HG02852 (cell line): Measurements from ENCODE around the gene UBASH3A.

ENCODE experiments used
- ATAC-seq: cut with Tn5 transposase; IDR thresholded peaks from one replicate; pipeline ENCODE4 v1.9.1; 2021; ENCODE audit warnings: mild to moderate bottlenecking, moderate library complexity; ENCODE audit not compliant: unreplicated experiment

Gene UBASH3A

DNA sequence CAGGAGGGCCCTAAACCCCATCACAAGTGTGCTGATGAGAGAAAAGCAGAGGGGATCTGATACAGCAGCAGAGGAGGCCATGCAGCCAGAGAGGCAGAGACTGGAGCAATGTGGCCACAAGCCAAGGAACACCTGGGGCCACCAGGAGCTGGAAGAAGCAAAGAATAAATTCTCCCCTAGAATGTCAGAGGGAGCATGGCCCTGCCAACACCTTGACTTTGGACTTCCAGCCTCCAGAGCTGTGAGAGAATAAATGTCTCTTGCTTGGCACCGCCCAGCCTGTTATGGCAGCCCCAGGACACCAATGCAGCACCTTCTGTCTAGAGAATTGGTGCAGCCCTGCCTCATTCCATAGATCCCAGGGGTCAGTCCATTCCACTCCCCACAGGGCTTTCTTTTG is 25.3 kb downstream of the UBASH3A start:
- no peak for ATAC-seq

DNA sequence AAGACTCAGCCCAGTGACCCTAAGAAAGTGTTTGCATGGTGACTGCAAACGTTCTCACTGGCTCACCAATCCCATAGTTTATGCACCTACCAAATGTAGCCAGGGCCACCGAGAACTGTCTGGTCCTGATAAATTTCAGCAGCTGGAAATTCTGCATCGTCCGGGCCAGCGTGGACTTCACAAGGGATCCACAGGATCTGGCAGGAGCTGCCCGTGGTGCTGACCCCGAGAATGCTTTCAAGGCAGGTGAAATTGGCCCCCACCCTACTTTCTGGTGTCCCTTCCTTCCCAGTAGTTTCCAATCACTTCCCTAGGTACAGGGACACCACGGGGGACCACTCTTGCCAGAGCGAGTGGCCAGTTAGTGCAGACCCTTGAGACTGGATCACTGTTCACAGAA is 26.2 kb downstream of the UBASH3A start:
- ATAC-seq: no peak

DNA sequence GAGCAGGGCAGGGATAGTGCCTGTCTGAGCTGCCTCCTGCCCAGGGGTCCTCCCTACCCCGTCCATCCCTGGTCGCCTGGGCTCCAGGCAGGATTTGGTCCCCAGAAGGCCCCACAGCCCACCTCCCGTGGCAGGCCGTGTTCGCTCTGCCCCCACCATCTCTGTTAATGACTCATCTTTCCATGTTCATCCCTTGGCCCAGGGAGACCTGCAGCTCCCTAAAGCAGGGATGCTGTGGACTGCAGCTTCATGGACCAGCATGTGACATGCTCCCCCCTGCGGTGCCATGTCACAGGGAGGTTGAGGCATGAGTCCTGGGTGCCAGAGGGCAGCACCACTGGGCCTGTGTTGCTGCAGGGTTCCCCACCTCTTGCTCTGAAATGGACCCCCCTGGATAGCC is 26.8 kb downstream of the UBASH3A start:
- ATAC-seq: no peak

DNA sequence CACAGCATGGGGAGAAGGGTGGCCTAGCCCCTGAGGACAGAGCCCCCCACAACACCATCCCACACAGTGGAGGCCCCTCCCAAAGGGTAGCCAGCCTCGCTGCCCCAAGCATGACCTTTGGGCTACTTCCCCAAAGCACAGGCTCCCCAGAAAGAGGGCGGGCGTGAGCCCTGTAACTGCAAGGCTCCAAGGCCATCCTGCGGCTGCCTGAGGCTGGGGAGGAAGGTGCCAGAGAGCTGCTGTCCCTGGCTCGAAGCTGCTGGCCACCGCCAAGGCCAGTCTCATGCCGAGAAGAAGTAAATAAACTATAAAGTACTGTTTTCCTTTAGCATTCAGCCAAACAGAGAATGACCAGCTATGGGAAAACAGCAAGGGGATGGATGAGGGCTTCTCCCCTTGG is 27.5 kb downstream of the UBASH3A start:
- no peak for ATAC-seq

DNA sequence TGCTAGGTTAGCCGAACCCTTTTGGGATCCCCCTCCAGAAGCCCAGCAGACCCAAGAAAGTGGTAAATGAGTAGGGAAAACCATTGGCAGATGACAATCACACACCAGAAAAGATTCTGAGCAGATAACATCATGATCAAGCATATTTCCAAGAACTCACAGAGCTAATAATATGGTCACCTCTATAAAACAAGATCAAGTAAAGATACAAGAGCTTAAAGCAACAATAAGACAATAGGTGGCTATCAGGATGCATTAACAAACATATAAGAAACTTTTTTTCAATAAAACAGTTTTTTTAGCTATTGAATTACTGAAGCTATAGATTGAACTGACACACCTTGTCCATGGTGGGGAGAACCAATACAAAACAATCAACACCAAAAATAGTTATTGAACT is 29.0 kb downstream of the UBASH3A start:
- no peak for ATAC-seq

DNA sequence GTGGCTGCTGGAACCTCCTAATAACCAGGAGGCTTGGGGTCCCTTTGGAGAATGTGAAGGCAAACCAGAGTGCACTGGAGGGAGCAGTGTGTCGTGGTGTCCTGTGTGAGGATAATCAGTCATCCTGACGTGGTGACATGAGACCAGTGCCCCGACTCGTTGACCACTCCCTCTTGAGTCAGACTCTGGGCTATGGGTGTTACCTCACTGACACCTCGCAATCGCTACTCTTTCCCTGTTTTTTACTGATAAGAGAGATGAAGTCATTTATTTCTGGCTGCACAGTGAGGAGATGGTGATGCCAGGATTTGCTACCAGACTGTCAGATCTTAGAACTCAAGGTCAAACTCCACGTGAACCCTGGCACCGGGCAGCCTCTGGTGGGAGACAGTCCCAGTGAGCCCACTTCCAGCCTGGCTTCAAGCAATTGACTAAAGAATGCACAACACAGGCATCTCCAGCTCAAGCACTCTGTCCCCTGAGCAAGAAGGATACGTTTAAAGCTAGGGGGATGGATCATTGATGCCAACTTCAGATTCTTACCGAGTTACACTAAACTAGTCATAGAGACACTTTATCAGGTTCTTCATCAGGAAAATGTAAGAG is 30.3 kb downstream of the UBASH3A start:
- no peak for ATAC-seq

DNA sequence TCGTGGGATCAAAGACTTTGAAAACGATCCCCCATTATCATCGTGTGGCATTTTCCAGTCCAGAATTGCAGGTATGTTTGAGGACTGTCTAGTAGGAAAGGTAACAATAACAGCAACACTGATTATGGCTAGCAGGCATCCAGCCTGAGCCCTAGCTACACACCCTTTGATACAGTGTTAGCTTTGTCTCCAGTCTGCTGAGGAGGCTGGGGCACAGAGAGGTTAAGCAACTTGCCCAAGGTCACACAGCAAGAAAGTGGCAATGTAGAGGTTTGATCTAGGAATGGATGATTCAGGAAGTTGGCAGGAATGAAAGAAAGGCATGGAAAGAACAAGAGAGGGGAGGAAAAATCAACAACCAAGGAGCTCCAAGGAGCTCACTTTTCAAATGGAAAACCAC is 31.2 kb downstream of the UBASH3A start:
- ATAC-seq: no peak

DNA sequence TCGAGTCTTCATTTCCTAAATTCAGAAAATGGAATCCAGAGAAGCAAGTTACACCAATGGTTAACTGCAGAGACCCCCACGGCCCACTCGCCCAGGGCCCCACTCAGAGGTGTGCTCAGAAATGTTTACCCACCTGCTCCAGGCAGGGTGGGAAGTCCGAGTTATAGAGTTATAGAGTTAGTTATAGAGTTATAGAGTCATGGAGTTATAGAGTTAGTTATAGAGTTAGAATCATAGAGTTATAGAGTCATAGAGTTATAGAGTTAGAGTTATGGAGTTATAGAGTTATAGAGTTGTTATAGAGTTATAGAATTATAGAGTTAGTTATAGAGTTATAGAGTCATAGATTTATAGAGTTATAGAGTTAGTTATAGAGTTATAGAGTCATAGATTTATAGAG is 31.7 kb downstream of the UBASH3A start:
- ATAC-seq: no peak

DNA sequence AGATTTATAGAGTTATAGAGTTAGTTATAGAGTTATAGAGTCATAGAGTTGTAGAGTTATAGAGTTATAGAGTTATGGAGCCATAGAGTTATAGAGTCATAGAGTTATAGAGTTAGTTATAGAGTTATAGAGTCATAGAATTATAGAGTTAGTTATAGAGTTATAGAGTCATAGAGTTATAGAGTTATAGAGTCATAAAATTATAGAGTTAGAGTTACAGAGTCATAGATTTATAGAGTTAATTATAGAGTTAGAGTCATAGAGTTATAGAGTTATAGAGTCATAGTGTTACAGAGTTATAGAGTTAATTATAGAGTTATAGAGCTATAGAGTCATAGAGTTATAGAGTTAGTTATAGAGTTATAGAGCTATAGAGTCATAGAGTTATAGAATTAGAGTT is 32.1 kb downstream of the UBASH3A start:
- no peak for ATAC-seq

DNA sequence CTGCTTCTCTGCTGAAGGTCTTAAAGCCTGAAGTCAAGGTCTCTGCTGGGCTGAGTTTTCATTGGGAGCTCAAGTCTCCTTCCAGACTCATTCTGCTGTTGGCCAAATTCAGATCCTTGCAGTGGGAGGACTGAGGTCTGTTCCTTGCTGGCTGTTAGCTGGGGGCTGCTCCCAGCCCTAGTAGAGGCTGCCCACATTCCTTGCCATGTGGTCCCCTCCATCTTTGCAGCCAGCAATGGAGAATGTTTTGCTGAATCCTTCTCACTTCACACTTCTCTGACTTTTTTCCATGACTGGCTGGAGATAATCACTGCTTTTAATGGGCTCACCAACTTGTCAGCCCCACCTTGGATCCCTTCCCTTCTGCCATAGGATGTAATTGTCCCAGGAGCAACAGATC is 33.2 kb downstream of the UBASH3A start:
- ATAC-seq: no peak

DNA sequence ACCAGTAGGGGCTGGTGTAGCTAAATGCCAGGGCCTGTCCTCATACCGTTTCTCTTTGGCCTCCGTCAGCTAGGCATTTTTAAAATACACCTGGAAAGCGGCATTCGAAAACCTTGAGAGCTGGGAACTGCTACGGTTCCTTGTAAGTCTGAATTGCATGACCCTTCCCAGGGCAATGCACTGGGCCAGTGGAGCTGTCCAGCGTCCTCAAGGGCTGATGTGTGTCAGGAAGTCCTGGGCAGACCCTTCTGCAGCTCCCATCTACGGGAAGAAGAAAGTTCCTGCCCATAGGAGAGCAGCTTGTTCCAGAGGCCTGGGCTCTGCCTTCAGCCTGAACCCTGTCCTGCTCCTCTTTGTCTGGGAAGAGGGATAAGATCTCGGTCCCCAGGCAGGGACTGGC is 34.1 kb downstream of the UBASH3A start:
- no peak for ATAC-seq

DNA sequence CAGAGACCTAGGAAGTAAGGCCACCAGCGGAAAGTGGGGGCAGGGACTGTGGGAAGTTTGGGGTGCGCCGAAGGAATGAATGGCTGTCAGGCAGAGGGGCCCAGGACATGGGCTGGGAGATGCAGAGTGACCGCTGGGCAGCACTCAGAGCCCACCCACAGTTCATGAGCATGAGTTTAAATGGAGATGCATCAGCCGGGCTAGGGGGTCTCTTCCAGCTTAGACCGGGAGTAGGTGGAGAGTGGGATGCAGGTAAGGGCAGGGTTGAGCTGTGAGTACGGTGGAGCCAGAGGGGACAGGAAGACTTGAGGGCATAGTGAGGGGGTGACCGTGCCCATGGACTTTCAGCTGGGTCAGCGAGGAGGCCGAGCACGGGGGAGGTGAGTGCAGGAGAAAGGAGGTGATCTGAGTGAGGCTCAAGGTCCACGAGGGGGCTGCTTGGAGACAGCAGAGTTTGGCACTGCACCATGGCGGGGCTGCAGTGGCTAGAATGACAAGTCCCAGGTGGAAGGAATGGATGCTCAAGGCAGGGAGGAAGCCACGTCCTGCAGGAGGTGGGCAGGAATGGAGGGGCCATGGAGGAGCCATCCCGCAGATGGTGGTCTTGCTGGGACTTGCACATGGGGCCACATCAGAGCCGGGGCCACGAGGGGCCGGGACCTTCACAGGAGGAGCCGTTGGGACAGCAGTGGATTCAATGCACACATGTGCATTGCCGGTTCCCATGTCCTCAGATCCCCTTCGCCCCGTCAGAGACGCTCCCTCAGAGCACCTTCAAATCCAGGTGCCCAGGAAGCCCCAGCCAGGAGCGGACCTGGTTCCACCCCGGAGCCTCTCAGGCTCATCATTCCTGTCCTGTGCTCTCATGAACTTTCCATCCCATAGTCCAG is 34.9 kb downstream of the UBASH3A start:
- ATAC-seq: no peak

DNA sequence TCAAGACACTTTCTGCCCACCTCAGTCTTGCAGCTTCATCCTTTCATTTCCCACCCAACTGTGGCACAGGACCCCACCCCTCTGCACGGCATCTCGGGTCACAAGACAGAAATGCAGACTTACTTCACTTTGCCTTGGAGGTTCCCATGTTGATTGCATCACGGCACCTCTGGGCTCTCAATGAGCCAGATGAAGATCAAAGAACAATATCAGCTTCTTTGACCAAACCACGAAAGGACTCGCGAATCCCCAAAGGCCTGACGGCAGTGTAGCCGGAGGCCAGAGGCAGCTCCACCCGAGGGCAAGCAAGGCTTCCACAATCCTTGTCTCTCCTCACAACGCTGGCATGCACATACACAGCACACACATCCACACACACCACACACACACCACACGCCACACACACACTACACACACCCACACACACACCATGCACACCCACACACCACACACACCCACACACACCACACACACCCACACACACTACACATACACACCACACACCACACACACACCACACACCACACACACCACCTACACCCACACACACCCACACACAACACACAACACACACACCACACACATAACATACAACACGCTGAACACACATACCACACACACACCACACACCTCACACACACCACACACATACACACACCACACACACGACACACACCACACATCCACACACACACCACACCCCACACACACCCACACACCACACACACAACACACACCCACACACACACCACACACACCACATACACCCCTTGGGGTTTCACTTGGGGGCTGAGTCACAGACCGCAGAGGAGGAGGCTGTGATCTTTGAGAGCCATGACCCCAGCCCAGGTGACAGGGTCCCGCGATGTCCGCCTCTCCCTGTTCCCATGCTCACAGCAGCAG is 35.8 kb downstream of the UBASH3A start:
- no peak for ATAC-seq

DNA sequence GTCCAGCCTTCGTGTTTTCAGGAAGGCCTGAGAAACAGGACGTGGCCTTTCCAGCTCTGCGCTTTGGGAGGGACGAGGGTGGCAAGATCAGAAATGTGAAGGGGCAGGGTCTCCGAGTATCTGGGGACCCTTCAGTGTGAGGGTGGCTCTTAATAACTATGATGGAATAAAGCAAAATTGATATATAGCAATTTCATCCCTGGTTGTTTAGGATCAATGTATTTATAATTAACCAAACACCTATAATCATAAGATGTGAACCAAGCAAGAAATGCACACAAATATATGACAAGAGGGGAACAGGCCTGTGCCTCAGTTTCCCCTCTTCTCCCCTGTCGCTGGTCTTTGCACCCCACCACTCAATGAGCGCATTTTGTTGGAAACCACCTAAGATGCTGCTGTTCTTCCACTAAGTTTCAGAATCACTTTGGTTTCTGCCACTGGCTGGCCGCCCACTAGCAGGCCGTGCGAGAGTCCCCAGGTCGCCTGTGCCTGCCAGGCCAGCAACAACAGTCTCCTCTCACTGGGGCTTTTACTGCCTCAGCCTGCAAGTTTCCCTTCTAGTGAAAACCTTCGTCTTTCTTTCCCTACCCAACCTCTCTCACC is 36.6 kb downstream of the UBASH3A start:
- ATAC-seq: peak; percentile 83

DNA sequence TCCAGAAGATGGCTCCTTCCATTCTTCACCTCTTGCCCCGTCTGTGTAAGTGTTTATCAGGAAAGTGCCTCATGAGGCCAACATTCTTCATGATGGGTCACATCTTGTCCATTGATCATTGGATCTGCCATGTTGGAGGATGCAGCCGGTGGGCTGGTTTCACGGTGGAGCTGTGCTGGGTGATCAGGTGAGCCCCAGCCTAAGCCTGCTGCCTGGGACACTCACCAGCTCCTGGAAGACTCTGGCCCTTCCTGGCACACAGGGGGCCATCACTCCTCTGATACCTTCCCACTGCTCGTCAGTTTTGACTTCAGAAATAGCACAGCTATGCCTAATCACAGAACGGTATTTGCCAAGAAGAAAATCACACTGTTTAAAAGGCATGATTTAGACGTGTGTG is 38.3 kb downstream of the UBASH3A start:
- ATAC-seq: no peak

DNA sequence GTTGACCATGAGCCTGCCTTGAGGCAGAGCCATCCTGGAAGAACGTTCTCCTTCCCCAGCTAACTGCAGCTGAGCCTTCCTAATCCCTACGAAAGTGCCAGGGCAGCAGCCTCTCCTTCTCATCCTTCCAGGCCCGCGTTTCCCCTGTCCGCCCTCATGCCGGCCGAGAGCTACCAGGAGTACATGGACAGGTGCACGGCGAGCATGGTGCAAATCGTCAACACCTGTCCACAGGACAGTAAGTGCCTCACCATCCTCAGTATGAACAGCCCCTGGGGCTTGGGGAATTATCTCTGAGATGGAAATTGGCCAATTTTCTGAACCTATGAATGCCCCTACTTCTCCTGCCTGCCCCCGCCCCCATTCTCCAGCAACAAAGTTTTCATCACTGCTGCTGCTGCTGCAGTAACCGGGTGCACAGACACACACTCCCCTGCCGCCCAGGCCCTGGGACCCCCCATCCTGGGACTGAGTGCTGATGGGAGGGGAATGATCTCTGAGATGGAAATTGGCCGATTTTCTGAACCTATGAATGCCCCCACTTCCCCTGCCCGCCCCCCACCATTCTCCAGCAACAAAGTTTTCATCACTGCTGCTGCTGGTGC is 39.6 kb downstream of the UBASH3A start:
- no peak for ATAC-seq

DNA sequence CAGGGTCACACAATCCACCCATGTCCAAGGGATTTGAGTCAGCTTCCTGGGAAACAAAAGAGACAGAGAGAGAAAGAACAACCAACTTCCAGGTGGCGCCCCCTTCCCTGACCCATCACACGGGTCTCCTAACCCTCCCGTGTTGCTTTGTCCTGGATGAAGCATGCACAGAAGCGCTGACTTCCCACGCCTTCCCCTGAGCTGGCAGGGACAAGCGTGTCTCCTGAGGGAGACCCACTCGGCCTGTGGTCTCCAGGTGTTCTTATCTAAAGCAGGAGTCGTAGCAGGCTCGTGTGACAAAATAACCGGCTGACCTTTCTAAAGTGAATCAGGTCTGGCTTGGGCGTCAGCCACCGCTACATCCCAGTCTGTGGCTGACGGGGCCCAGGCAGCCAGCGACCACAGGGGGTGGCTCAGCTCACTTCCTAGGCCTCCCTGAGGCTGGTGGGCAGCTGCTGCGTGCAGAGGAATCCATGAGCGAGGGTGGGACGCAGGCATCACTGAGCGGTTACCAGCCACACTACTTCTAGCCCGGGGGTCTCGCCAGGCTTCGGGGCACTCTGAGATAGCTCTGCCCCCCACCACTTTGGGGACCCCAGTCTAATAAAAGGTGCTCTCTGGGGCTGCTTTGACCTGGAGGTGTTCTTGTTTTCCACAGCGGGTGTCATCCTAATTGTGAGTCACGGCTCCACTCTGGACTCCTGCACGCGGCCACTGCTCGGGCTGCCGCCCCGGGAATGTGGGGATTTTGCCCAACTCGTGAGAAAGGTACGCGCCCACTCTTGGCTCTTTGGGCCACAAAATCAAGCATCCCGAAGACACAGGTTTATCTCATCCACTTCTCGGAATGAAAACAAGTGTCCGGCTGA is 40.4 kb downstream of the UBASH3A start:
- ATAC-seq: no peak

DNA sequence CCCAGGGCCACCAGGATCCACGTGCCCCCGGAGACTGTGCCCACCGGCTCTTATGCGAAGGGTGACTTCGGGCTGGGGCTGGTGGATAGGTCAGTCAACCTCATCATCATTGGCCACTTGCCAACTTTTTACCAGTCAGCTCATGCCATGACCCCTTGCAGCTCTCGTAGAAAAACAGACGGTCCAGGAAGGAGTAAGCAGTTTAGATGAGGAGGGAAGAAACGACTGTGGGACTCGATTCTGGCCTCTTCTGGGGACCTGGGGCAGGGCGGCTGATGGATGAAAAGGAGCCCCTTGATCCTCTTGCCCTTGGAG is 41.0 kb downstream of the UBASH3A start:
- ATAC-seq: no peak

DNA sequence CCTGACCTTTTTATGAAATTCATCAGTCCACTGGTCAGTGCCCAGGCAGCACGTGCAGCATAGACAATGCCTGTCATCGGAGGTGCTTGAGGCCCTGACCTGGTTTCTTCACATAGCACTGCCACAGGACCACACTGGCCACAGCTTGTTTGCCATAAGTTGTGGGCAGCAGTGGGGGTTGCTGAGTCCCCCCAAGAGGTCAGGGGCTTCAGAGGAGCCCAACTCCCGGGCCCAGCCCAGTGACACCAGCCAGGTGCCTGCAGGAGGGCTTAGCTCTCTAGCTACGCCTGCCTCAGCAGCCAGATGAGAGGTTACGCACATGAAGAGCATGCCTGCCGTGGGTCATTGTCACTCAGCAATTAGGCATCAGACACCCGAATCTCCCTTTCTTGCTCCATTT is 41.6 kb downstream of the UBASH3A start:
- no peak for ATAC-seq

DNA sequence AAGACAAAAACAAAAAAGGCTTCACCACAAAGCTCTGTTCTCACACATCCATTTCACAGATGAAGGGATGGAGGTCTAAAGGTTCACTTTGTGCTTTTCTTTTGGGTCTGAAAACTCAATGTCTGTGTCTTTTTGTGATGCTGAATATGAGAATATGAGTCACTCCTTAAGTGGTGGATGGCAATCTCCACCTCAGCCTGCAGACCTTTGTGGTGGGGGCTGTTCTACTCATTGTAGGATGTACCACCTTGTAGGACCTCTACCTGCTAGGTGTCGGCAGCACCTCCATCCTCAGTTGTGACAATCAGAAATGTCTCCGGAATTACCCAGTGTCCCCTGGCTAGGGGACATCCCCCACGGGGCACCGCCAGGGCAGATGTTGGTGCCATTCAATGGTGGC is 42.8 kb downstream of the UBASH3A start:
- ATAC-seq: no peak
